ENCODE measurements around the gene MYO10.

- TF ChIP-seq CTCF (IDR thresholded peaks at IDR 0.05), result no peak
- no peak for TF ChIP-seq POLR2AphosphoS5 (IDR thresholded peaks at IDR 0.05)
Observed at GRCh38 chr5:16615741-16616535, 320.1 kb downstream of the MYO10 start.
